Keratinocyte (primary cell): Measurements from ENCODE around the gene CRTC1. TPM values are rescaled to one million over a fixed set of nuclear protein-coding genes. Genes with fewer than 3 reads are reported as not detected.

Experiments
- DNase-seq: peaks from one replicate; pipeline ENCODE4 v3.0.0-alpha.2; 2011; ENCODE audit warnings: low read depth, missing footprints, low spot score
- FAIRE-seq: peaks from 2 replicates; lab custom pipeline; 2011; peaks lifted over from hg19 to GRCh38; lab: Jason Lieb, UNC
- H2AFZ ChIP-seq: 2 replicates; pipeline ENCODE4 v1.6.0; 2012; ENCODE audit warnings: low read length, control low read depth, inconsistent platforms; ENCODE audit not compliant: control insufficient read depth
- H3K27ac ChIP-seq: 2 replicates; pipeline ENCODE4 v1.5.1; 2011; ENCODE audit warnings: low read length; ENCODE audit not compliant: control insufficient read depth, insufficient read depth
- H3K27me3 ChIP-seq: 3 replicates; pipeline ENCODE4 v1.6.0; 2011; ENCODE audit warnings: low read length; ENCODE audit not compliant: control insufficient read depth, insufficient read depth; ENCODE audit errors: extremely low read depth
- H3K36me3 ChIP-seq, 2 experiments: 2 replicates in 1 of 2; 3 replicates in 1 of 2; pipeline ENCODE4 v1.5.1; 2011; ENCODE audit warnings: low read length in 2 of 2, mild to moderate bottlenecking in 1 of 2; ENCODE audit not compliant: control insufficient read depth in 2 of 2, insufficient read depth in 2 of 2; ENCODE audit errors: extremely low read depth in 1 of 2
- H3K4me1 ChIP-seq: 3 replicates; pipeline ENCODE4 v1.5.1; 2011; ENCODE audit warnings: low read length; ENCODE audit not compliant: control insufficient read depth, insufficient read depth; ENCODE audit errors: extremely low read depth
- H3K4me2 ChIP-seq: 3 replicates; pipeline ENCODE4 v1.6.0; 2011; ENCODE audit warnings: low read depth, low read length; ENCODE audit not compliant: control insufficient read depth, insufficient read depth; ENCODE audit errors: extremely low read depth
- H3K4me3 ChIP-seq, 3 experiments: fragments of 200-600 bp in 1 of 3; sonication (generic) in 1 of 3; 2 replicates in 2 of 3; 3 replicates in 1 of 3; pipeline ENCODE4 v1.5.1; 2011 to 2016; ENCODE audit warnings: low read length in 3 of 3, mild to moderate bottlenecking in 3 of 3, control low read depth in 2 of 3, inconsistent platforms in 1 of 3, low read depth in 1 of 3, mixed read lengths in 1 of 3, mixed run types in 1 of 3, moderate library complexity in 1 of 3; ENCODE audit not compliant: control insufficient read depth in 2 of 3, insufficient read depth in 2 of 3; ENCODE audit errors: extremely low read depth in 1 of 3
- H3K79me2 ChIP-seq: 2 replicates; pipeline ENCODE4 v1.6.0; 2012; ENCODE audit warnings: low read length; ENCODE audit not compliant: control insufficient read depth, insufficient read depth
- H3K9ac ChIP-seq: 3 replicates; pipeline ENCODE4 v1.6.0; 2011; ENCODE audit warnings: low read length; ENCODE audit not compliant: control insufficient read depth, insufficient read depth; ENCODE audit errors: extremely low read depth
- H3K9me1 ChIP-seq: 3 replicates; pipeline ENCODE4 v1.6.0; 2011; ENCODE audit warnings: low read length; ENCODE audit not compliant: control insufficient read depth, insufficient read depth; ENCODE audit errors: extremely low read depth
- H3K9me3 ChIP-seq: 2 replicates; pipeline ENCODE4 v1.5.1; 2012; ENCODE audit warnings: low read depth, low read length; ENCODE audit not compliant: control insufficient read depth
- H4K20me1 ChIP-seq: 3 replicates; pipeline ENCODE4 v1.6.0; 2011; ENCODE audit warnings: low read length; ENCODE audit not compliant: control insufficient read depth, insufficient read depth; ENCODE audit errors: extremely low read depth
- CTCF ChIP-seq, 3 experiments: IDR thresholded peaks in 1 of 3; conservative IDR thresholded peaks in 1 of 3; optimal IDR thresholded peaks in 1 of 3; 2 replicates in 2 of 3; 3 replicates in 1 of 3; pipeline versions ENCODE3 to v1.5.1; 2011; ENCODE audit warnings: low read length in 3 of 3, mild to moderate bottlenecking in 3 of 3, moderate library complexity in 2 of 3, control low read depth in 1 of 3, inconsistent platforms in 1 of 3; ENCODE audit not compliant: insufficient read depth in 2 of 3; ENCODE audit errors: extremely low read depth in 1 of 3
- EZH2 ChIP-seq: IDR thresholded peaks from one replicate; pipeline ENCODE4 v1.6.1; 2012; ENCODE audit warnings: inconsistent platforms, mild to moderate bottlenecking, low read length, moderate library complexity
- dilution Hi-C: fragments of 300-500 bp; cut with MboI; formaldehyde crosslinking; loops from one replicate; pipeline ENCODE4 v1.7.0; 2020; ENCODE audit warnings: low sequenced_read_pairs; ENCODE audit not compliant: extremely low pct_ligation_motif_present
- polyA plus RNA-seq, 5 experiments: library from polyadenylated mRNA; depleted of rRNA in 3 of 5; stranded (reverse) in 3 of 5; stranded (forward) in 1 of 5; unstranded in 1 of 5; fragments of >200 nt; gene quantifications; 1 replicate in 1 of 5; 2 replicates in 3 of 5; 3 replicates in 1 of 5; pipeline versions ENCODE4 v1.2.1 to v1.2.3, GENCODE V29; 2011 to 2012; ENCODE audit warnings: missing spikeins in 2 of 5, low read depth in 1 of 5, low replicate concordance in 1 of 5

CRTC1 gene
- polyA plus RNA-seq, 1 donor (not counting 4 experiments of a cell fraction or from before 2014, with no cell fraction given): 0.54 TPM

- peaks cover 6% of the 10 kb centered on the region for H4K20me1 ChIP-seq
- no peak overlapping the region for H3K4me3 ChIP-seq
- no peaks in the 10 kb centered on the region for H3K9me3 ChIP-seq
- H3K4me2 ChIP-seq: no peak overlapping the region
- no peaks in the 10 kb centered on the region for H3K9me1 ChIP-seq
- H3K27me3 ChIP-seq: no peaks in the 10 kb centered on the region
- no peak overlapping the region for H3K9ac ChIP-seq
- H3K4me1 ChIP-seq: no peaks in the 10 kb centered on the region
- dilution Hi-C loops: no loop called here
- no peak overlapping the region for H3K27ac ChIP-seq
- FAIRE-seq (no peak), DNase-seq (no peak)
- no peaks in the 10 kb centered on the region for H3K36me3 ChIP-seq
- no peaks in the 10 kb centered on the region for H3K79me2 ChIP-seq
- H2AFZ ChIP-seq: no peak overlapping the region
- no peak for TF ChIP-seq CTCF (optimal IDR thresholded peaks at IDR 0.05 in 1 of 3, IDR thresholded peaks at IDR 0.05 in 1 of 3, conservative IDR thresholded peaks at IDR 0.05 in 1 of 3; ENCODE audit: extremely low read depth in 1 of 3, insufficient read depth in 2 of 3, low read length in 3 of 3)
- TF ChIP-seq EZH2: no peak
Measured at GRCh38 chr19:18712981-18713380, 29.5 kb downstream of the CRTC1 start.

- H3K9me3 ChIP-seq: no peaks in the 10 kb centered on the region
- H3K4me3 ChIP-seq: no peak overlapping the region
- H3K9ac ChIP-seq: no peak overlapping the region
- no peaks in the 10 kb centered on the region for H3K27me3 ChIP-seq
- H2AFZ ChIP-seq: no peak overlapping the region
- DNase-seq: no peak
- dilution Hi-C loops: no loop called here
- no peak overlapping the region for H3K27ac ChIP-seq
- H3K4me2 ChIP-seq: no peak overlapping the region
- TF ChIP-seq EZH2: no peak
- no peak for TF ChIP-seq CTCF (optimal IDR thresholded peaks at IDR 0.05 in 1 of 3, IDR thresholded peaks at IDR 0.05 in 1 of 3, conservative IDR thresholded peaks at IDR 0.05 in 1 of 3; ENCODE audit: extremely low read depth in 1 of 3, insufficient read depth in 2 of 3, low read length in 3 of 3)
- no peaks in the 10 kb centered on the region for H3K36me3 ChIP-seq
- H4K20me1 ChIP-seq: peaks cover 6% of the 10 kb centered on the region
- H3K4me1 ChIP-seq: no peaks in the 10 kb centered on the region
- no peak for FAIRE-seq
- no peaks in the 10 kb centered on the region for H3K79me2 ChIP-seq
- no peaks in the 10 kb centered on the region for H3K9me1 ChIP-seq
Measured at GRCh38 chr19:18713550-18714117, 30.2 kb downstream of the CRTC1 start.
